Inferior parietal cortex (tissue), 1 donor: Measurements from ENCODE around the gene LRRC23.

Source experiments
- DNase-seq: peaks from one replicate; pipeline ENCODE4 v3.0.0-alpha.2; 2016; ENCODE audit errors: extremely low spot score

The LRRC23 gene

DNA sequence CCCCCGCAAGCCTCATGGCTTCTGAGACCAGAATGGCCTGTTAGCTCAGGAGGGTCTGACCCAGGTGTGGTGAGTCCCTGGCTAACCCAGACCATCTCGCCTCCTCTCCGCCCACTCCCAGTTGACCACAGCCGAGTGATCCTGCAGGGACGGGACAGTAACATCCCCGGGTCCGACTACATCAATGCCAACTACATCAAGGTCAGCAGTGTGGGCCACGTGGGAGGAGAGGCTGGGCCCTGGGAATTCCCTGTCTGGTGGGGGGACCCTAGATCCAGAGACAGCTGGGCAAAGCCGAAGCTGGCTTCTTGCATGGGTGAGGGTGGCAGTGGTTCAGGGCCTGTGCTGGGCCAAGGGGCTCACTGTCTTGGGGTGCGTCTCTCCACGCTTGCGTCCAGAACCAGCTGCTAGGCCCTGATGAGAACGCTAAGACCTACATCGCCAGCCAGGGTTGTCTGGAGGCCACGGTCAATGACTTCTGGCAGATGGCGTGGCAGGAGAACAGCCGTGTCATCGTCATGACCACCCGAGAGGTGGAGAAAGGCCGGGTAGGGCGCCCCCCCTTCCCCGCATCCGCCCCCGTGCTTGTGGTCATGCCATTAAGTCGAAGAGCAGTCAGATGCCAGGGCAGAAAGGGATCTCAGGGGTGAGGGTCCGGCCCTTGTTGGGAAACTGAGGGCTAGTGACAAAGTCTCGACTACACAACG is 51.6 kb downstream of the LRRC23 start:
- DNase-seq = no peak

DNA sequence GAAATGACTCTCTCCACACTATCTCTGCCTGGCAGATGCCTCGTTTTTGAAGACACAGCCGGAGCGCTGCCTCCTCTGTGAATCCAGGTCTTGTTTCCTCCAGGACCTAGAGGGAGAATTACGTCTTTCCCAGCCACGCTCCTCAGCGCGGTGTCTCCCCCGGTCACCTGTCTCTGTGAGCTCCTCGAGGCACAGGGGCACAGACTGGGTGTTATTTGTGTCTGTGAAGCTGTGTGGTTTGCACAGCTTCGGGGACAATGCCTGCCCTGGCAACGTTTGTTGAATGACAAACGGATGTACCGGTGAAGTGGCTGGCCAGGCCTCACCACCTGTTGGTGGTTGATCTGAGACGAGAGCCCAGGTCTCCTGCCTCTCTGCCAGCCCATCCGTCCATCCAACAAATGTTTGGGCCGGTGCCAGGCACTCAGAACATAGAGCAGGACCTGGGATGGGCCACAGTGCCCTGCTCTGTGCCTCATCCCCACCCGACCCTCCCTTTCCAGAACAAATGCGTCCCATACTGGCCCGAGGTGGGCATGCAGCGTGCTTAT is 52.6 kb downstream of the LRRC23 start:
- DNase-seq = no peak

DNA sequence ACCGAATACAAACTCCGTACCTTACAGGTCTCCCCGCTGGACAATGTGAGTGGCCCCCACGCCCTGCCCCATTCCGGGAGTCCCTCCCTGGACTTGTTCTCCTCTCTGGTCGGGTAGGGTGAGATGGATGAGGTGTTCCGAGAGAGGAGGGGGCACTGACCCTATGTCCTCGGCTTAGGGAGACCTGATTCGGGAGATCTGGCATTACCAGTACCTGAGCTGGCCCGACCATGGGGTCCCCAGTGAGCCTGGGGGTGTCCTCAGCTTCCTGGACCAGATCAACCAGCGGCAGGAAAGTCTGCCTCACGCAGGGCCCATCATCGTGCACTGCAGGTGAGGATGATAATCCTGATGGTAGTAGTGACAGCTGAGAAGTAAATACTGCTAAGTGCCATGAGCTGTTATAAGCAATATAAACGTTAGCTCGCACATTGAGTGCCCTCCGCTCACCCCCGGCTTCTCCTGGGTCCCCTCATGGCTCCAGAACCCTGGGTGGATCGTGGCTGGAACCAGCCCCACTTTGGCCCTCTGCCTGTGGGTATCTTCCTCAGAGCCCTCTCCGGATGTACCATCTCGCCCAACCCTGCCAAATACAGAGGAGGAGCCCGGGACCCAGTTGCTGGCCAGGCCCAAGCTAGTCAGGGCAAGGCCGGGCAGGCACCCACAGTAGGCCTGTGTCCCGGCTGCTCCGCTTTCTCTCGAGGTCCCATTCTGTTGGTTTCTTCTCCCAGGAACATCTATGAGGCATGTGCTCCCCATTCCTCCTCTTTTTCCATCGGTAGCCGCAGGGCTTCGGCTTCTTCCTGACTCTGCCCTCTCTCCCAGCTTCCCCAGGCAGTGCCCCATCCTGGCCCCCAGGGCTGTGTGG is 53.4 kb downstream of the LRRC23 start:
- DNase-seq = no peak

- DNase-seq = no peak
Measured at GRCh38 chr12:6958609-6959057, 54.0 kb downstream of the LRRC23 start.

GRCh38 chr12:6959058-6959804 is 54.6 kb downstream of the LRRC23 start:
- no peak for DNase-seq

DNA sequence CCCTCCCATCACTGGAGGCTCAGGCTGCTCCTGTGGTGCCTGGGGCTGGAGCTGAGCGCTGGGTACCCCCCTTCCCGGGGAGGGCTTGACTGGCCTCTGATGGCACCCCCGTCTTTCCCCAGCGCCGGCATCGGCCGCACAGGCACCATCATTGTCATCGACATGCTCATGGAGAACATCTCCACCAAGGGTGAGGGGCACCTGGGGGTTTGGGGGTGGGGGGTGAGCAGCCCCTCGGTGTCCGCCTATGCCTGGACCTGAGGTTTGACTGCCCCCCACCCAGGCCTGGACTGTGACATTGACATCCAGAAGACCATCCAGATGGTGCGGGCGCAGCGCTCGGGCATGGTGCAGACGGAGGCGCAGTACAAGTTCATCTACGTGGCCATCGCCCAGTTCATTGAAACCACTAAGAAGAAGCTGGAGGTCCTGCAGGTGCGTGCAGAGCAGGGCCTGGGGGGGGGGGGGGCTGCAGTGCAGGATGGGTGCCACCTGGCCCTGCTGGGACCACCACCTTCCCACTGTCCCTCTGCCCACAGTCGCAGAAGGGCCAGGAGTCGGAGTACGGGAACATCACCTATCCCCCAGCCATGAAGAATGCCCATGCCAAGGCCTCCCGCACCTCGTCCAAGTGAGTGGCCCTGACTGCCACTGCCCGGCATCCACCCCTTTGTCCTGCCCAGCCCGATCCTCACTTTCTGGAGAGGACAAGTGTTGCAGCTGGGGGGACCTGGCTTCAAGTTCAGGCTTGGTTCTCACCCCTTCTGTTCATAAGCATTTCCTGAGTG is 55.4 kb downstream of the LRRC23 start:
- no peak for DNase-seq

- no peak for DNase-seq
Measured at GRCh38 chr12:6960593-6961277, 56.1 kb downstream of the LRRC23 start.

DNA sequence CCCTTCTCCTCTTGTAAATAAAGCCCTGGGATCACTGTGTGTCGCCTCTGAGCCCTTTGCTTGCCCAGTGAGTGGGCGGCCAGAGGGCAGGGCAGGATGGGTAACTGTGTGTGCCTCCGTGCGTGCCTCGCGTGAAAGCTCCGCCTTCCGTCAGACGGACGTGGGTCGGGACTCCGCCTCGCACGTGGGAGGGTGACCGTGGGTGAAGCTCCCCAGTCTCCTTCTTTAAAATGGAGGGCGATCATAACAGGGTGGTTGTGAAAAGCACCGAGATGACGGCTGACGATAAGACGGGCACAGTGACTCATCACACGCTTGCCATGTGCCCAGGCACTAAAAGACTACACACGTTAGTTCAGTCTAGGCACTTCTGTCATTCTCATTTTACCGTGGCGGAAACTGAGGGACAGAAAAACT is 56.7 kb downstream of the LRRC23 start:
- DNase-seq = peak; percentile 13

- peak; percentile 29 for DNase-seq
Measured at GRCh38 chr12:6961695-6962284, 57.2 kb downstream of the LRRC23 start.

- DNase-seq = no peak
Measured at GRCh38 chr12:6962285-6963015, 57.8 kb downstream of the LRRC23 start.

DNA sequence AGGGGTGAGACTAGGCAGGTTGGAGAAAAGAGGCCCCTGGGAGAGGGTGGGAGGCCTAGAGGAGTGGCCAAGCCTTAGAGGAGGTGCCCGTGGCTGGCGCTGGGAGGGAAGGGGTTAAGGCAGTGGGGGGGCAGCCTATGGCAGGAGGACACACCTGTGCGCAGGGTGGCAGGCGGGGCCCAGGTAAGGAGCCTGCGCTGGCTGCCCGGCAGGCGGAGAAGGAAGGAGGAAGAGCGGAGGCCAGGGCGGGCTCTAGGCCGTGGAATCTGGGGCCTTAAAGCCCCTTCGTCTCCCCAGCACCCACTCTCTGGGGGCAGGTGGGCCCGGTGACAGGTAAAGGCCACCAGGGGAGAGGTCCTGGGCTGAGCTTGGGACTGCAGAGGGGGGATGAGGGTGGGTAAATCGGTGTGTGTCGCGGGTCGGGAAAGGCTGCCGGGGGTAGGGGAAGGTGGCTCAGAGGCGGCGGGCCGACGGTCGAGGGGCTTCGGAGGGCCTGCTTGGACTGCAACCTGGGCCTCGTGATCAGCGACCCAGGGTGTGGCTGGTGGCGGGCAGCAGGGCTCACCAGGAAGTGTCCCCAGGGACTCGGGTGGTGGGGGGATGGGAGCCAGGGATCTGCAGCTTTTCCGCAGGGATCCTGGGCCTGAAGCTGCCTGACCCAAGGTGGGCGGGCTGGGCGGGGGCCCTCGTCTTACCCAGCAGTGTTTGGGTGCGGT is 58.6 kb downstream of the LRRC23 start:
- DNase-seq = no peak
